GM21526 (cell line): ENCODE results near the gene DUSP8.

Experiments used
- ATAC-seq: cut with Tn5 transposase; IDR thresholded peaks from one replicate; pipeline ENCODE4 v1.9.1; 2021; ENCODE audit warnings: moderate library complexity; ENCODE audit not compliant: unreplicated experiment, low FRiP score

Gene DUSP8

DNA sequence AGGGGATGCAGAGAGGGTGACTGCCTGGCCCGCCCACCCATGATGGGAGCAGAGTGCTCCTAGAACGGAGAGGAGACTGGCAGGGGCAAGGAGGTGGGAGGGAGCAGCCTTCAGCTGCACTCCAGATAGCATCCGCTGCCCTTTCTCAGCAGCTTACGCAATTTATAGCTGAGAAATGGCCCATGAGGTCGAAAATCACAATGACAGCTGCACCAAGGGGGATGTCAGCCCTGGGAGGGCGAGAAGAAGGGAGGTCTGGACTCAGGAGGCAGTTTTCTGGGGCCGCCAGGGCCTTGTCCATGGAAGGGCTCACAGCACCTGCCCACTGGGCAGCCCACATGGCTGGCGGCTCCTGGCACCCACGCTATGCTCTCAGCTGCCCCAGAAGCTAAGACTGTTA, 67.9 kb downstream of the DUSP8 start:
- ATAC-seq, result no peak
